Activated naive CD8-positive, alpha-beta T cell (primary cell): ENCODE results near the gene KPNA2.
"Not testable (repeated sequence)": the region's sequence is repeated elsewhere in the genome, so short reads cannot be mapped to it uniquely, and the experiment has no call there.

Source experiments
- H3K27ac Mint-ChIP-seq: one replicate; pipeline ENCODE4 v1.8.0; 2021; ENCODE audit warnings: mixed read lengths
- H3K27me3 Mint-ChIP-seq: one replicate; pipeline ENCODE4 v1.8.0; 2021; ENCODE audit warnings: mixed read lengths
- H3K36me3 Mint-ChIP-seq: one replicate; pipeline ENCODE4 v1.8.0; 2021; ENCODE audit warnings: mixed read lengths
- H3K4me1 Mint-ChIP-seq: one replicate; pipeline ENCODE4 v1.8.0; 2021; ENCODE audit warnings: low read depth, mixed read lengths
- H3K4me3 Mint-ChIP-seq: one replicate; pipeline ENCODE4 v1.8.0; 2021; ENCODE audit warnings: mild to moderate bottlenecking, mixed read lengths
- H3K9me3 Mint-ChIP-seq: one replicate; pipeline ENCODE4 v1.8.0; 2021; ENCODE audit warnings: low read depth, mixed read lengths

KPNA2 gene

DNA sequence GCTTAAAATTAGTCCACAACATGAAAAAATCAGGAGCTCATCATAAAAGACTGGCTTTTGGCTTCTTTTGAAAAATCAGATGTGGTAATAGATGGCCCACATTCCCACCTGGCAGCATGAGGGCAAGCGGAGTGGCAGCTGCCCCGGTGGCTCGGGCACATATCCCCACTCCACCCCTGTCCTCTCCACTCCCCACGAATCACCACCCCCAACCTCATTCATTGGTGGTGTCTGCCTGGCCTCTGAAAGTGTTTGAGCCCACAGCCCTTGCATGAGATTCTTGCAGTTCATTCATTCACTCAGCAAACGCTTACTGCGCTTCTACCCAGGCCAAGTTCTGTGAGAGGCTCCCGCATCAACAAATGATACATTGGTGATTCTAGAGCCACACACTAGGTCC, 29.8 kb downstream of the KPNA2 start:
- H3K36me3 Mint-ChIP-seq, H3K27me3 Mint-ChIP-seq, H3K4me1 Mint-ChIP-seq, H3K4me3 Mint-ChIP-seq, H3K27ac Mint-ChIP-seq, H3K9me3 Mint-ChIP-seq: not testable (repeated sequence)

DNA sequence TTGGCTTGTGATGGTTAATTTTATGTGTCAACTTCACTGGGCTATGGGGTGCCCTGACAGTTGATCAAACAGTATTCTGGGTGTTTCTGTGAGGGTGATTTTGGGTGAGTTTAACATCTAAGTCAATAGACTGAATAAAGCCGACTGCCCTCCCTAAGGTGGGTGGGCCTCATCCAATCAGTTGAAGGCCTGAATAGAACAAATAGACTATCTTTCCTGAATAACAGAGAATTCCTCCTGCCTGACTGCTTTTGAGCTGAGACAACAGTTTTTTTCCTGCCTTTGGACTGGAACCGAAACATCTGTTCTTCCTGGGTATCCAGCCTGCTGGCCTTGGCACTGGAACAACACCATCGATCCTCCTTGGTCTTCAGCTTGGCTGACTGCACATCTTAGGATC, 33.0 kb downstream of the KPNA2 start:
- H3K36me3 Mint-ChIP-seq, H3K4me3 Mint-ChIP-seq, H3K9me3 Mint-ChIP-seq, H3K27ac Mint-ChIP-seq, H3K4me1 Mint-ChIP-seq, H3K27me3 Mint-ChIP-seq: not testable (repeated sequence)

DNA sequence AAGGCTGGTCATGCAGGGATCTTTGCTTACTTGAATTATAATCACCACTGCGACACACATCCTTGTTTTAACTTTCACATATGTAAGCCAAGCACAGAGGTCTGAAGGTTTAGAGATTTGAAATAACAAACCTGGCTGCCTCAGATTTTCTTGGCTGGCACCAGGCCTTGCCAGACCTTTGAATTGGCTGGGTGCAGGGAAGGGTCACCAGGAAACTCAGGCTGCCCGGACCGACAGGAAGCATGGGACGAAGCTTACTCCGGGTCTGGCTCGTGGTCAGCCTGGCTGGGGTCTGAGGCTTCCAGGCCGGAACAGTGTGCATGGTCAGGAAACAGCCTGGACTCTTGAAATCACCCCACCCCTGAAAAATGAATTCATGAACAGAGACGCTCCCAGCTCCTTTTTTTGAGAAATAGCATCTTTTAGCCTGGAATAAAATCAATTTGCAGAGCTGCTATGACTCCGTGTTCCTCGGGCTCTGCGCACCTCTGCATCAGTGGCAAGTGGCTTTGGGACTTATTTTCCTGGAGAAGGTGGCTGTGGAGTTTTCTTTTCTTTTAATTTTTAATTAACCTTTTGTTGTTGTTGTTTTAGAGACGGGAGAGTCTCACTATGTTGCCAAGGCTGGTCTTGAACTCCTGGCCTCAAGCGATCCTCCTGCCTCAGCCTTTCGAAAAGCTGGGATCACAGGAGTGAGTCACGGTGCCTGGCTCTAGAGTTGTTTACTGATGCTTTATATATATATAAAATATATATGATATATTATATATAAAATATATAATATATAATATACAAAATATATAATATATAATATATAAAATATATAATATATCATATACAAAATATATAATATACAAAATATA, 35.3 kb downstream of the KPNA2 start:
- H3K4me3 Mint-ChIP-seq, H3K27me3 Mint-ChIP-seq, H3K9me3 Mint-ChIP-seq, H3K4me1 Mint-ChIP-seq, H3K27ac Mint-ChIP-seq, H3K36me3 Mint-ChIP-seq: not testable (repeated sequence)

DNA sequence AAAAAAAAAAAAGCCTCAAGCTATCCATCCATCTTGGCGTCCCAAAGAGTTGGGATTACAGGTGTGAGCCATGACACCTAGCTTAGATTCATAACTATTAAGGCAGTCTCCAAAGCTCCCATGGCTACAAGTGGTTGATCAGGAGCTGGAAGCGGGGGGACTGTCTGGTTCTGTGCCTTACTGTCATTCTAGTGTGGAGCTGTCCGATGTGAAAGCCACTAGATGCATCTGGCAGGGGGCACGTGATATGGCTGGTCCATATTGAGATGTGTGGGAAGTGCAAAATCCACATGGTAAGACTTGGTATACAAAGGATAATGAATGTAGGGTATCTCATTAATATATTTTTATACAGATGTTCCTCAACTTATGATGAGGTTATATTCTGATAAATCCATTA, 38.7 kb downstream of the KPNA2 start:
- Mint-ChIP-seq H3K4me1 (no peaks in the 10 kb centered on the region), H3K4me3 (no peak overlapping the region), H3K27me3 (no peaks in the 10 kb centered on the region), H3K36me3 (no peaks in the 10 kb centered on the region), H3K27ac (no peak overlapping the region), H3K9me3 (no peaks in the 10 kb centered on the region)

DNA sequence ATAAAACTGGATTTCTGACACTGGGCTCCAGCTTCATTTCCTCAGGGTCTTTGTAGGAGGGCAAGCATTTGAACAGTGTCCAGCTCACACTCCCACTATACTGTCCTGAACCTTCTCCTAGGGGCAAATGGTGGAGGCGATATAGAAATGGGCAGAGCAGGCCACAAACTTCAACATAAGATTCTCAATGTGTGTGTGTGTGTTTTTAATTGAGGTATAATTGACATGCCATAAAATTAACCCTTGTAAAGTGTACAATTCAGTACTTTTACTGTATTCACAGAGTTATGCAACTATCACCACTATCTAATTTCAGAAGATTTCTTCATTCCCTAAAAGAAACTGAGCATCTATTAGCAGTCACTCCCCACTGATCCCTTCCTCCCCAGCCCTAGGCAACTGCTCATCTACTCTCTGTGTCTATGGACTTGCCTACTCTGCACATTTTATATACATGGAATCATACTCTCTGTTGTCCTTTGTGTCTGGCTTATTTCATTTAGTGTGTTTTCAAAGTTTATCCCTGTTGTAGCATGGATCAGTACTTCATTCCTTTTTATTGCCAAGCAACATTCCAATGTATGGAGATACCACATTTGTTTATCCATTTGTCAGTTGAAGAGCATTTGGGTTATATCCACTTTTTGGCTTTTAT, 40.5 kb downstream of the KPNA2 start:
- H3K9me3 Mint-ChIP-seq, H3K4me1 Mint-ChIP-seq, H3K36me3 Mint-ChIP-seq, H3K27ac Mint-ChIP-seq, H3K4me3 Mint-ChIP-seq, H3K27me3 Mint-ChIP-seq: not testable (repeated sequence)

DNA sequence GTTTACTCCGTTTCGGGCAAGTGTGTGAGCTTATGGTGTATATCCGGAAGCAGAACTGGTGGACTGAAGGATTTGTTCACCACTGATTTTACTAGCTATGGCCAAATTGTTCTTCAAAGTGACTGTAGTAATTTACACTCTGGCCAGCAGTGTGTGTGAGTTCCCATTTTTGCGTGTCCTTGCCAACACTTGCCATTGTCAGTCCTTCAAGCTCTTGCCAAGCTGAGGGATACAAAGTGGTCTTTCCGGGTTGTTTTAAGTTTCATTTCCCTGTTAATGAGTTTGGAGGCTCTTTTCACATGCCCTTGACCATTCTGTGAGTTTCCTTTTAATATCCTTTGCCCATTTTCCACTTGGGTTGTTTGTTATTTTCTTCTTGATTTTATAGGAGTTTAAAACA, 42.0 kb downstream of the KPNA2 start:
- not testable (repeated sequence) for H3K27ac Mint-ChIP-seq, H3K4me3 Mint-ChIP-seq, H3K9me3 Mint-ChIP-seq, H3K36me3 Mint-ChIP-seq, H3K4me1 Mint-ChIP-seq, H3K27me3 Mint-ChIP-seq

DNA sequence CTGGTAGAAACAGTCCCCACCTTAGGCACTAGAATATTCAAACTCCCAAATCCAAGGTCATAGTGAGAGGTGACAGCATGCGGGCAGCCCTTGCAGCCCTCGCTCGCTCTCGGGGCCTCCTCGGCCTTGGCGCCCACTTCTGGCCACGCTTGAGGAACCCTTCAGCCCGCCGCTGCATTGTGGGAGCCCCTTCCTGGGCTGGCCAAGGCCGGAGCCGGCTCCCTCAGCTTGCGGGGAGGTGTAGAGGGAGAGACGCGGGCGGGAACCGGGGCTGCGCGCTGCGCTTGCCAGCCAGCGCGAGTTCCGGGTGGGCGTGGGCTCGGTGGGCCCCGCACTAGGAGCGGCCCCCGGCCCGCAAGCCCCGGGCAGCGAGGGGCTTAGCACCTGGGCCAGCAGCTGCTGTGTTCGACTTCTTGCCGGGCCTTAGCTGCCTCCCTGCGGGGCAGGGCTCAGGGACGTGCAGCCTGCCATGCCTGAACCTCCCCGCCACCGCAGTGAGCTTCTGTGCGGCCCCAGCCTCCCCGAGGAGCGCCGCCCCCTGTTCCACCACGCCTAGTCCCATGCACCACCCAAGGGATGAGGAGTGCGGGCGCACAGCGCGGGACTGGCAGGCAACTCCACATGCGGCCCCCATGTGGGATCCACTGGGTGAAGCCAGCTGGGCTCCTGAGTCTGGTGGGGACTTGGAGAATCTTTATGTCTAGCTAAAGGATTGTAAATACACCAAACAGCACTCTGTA, 45.0 kb downstream of the KPNA2 start:
- H3K27me3 Mint-ChIP-seq: no peaks in the 10 kb centered on the region
- H3K9me3 Mint-ChIP-seq: no peaks in the 10 kb centered on the region

DNA sequence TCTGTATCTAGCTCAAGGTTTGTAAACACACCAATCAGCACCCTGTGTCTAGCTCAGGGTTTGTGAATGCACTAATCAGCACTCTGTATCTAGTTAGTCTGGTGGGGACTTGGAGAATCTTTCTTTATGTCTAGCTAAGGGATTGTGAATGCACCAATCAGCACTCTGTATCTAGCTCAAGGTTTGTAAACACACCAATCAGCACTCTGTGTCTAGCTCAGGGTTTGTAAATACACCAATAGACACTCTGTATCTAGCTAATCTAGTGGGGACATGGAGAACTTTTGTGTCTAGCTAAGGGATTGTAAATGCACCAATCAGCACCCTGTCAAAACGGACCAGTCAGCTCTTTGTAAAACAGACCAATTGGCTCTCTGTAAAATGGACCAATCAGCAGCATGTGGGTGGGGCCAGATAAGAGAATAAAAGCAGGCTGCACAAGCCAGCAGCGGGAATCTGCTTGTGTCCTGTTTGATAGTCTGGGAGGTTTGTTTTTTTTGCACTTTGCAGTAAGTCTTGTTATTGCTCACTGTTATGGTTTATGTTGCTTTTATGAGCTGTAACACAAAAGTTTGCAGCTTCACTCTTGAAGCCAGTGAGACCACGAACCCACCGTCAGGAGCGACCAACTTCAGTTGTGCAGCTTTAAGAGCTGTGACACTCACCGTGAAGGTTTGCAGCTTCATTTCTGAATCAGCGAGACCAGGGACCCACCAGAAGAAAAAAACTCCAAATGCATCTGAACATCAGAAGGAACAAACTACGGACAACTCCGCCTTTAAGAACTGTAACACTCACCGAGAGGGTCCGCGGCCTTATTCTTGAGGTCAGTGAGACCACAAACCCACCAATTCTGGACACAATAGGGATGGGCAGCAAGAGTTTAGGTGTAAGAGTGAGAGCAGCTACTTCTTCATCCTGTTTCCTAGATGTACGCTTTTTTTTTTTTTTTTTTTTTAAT, 46.0 kb downstream of the KPNA2 start:
- H3K27ac Mint-ChIP-seq, H3K9me3 Mint-ChIP-seq, H3K4me3 Mint-ChIP-seq, H3K27me3 Mint-ChIP-seq, H3K36me3 Mint-ChIP-seq: not testable (repeated sequence)
- H3K4me1 Mint-ChIP-seq: peaks cover 19% of the 10 kb centered on the region

More for the DNA sequence above, 45.0 kb downstream of the KPNA2 start:
- Mint-ChIP-seq H3K4me3 (no peak overlapping the region), H3K36me3 (peaks cover 2% of the 10 kb centered on the region), H3K4me1 (peaks cover 9% of the 10 kb centered on the region), H3K27ac (no peak overlapping the region)

DNA sequence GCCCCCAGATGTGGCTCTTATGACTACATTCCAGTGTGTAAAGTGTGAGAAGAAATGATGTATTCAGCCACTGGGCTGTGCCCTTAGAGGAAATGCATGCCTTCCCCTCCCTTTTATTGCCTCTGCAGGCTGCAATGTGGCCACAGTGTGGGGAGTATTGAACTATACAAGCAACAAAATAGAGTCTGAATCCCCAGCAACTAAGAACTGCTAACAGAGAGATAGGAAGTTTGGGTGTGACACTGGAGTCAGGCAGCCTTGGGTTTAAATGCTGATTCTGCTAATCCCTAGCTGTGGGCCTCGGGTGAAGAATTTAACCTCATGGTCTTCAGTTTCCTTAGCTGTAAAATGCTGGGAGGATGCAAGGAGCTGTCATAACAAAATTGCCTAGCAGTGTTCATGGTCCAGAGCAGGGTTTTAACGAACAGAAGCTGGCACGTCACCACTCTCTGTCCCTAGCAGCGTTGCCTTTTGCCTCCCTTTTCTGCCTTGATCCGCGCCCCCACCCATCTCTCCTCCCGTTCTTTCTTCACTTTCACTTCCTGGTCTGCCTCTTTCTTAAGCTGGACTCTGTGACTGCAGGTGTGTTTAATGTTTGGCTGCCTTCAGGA, 50.3 kb downstream of the KPNA2 start:
- Mint-ChIP-seq H3K27me3 (no peaks in the 10 kb centered on the region), H3K36me3 (peaks cover 2% of the 10 kb centered on the region), H3K27ac (peak overlapping the region; percentile 34), H3K9me3 (no peaks in the 10 kb centered on the region), H3K4me1 (peaks cover 52% of the 10 kb centered on the region), H3K4me3 (peak overlapping the region; percentile 73)

DNA sequence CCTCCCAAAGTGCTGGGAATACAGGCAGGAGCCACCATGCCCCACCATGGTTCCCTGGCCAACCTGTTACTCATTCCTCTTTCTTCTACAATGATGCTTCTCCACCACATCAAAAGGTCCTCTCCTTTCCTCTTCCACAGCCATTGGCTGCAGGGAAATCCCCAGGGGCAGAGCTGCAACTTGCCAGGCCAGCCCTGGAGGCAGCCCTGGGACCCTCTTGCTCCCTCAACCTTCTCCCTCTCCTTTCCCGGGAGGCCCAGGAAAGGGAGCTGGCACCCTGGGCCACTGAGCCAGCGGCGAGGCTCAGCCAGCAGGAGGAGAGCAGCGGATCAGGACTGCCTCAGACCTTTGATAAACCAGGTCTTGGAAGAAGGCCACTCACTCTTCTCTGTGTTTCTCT, 51.1 kb downstream of the KPNA2 start:
- not testable (repeated sequence) for H3K9me3 Mint-ChIP-seq, H3K36me3 Mint-ChIP-seq, H3K27me3 Mint-ChIP-seq
- H3K4me3 Mint-ChIP-seq: peak overlapping the region; percentile 73
- H3K27ac Mint-ChIP-seq: peak overlapping the region; percentile 73
- H3K4me1 Mint-ChIP-seq: peaks cover 55% of the 10 kb centered on the region

DNA sequence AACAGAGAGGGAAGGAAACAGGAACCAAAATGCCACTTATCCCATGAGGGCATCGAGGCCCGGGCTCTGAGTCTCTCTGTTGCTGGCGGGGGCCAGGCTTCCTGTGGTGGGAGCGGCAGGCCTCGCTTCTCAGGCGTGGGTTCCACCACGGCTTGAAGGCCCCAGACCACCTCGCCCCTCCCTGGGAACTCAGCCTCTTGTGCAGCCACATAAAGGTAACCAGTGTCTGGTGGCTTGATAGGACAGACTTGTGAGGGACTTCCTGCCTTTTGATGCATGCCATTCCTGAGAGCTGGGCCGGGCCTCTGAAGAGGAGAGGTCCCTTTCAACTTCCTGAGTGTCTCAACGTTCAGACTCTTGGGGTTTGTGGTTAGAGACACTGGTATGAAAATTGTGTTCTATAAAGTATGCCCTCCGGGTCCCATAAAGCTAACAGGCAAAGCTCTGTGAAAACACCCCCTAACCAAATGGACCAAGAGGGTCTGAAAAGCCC, 51.6 kb downstream of the KPNA2 start:
- not testable (repeated sequence) for H3K36me3 Mint-ChIP-seq, H3K27me3 Mint-ChIP-seq, H3K9me3 Mint-ChIP-seq
- Mint-ChIP-seq H3K4me3 (peak overlapping the region; percentile 73), H3K27ac (peak overlapping the region; percentile 73), H3K4me1 (peaks cover 52% of the 10 kb centered on the region)

DNA sequence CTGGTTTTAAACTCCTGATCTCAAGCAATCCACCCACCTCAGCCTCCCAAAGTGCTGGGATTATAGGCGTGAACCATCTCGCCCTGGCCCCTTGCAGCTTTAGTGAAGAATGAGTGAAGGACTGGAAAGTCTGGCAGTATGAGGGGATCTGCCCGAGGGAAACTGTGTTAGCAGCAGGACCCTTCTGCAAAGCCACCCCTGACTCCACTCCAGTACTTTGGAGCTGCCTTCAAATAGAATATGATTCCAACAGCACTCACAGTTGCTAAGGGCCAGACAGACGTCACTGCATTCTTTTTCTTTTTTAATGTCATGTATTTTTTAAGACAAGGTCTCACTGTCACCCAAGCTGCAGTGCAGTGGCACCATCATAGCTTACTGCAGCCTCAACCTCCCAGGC, 52.3 kb downstream of the KPNA2 start:
- H3K9me3 Mint-ChIP-seq: no peaks in the 10 kb centered on the region
- H3K4me1 Mint-ChIP-seq: peaks cover 52% of the 10 kb centered on the region
- H3K36me3 Mint-ChIP-seq: no peaks in the 10 kb centered on the region
- H3K4me3 Mint-ChIP-seq: peak overlapping the region; percentile 35
- no peaks in the 10 kb centered on the region for H3K27me3 Mint-ChIP-seq
- H3K27ac Mint-ChIP-seq: no peak overlapping the region

DNA sequence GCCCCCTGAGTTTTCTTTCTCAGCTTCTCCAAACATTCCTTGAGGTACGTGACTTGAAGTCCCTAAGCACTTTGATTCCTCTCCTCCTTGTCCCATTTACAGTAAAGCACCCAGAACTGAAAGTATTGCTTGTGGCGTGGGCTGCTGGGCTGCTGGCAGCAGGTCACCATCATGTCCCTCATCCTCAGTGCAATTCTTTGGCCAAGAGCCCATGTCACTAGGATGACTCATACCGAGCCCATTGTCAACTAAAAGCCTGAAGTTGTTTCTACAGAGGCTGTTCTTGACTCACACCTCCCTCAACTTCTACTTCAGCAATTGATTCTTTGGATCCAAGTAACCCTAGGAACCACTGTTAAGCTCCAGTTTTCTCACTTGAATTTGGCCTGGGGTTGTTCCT, 54.3 kb downstream of the KPNA2 start:
- Mint-ChIP-seq H3K4me1 (peaks cover 52% of the 10 kb centered on the region), H3K4me3 (no peak overlapping the region), H3K9me3 (no peaks in the 10 kb centered on the region), H3K36me3 (no peaks in the 10 kb centered on the region), H3K27me3 (no peaks in the 10 kb centered on the region), H3K27ac (no peak overlapping the region)

DNA sequence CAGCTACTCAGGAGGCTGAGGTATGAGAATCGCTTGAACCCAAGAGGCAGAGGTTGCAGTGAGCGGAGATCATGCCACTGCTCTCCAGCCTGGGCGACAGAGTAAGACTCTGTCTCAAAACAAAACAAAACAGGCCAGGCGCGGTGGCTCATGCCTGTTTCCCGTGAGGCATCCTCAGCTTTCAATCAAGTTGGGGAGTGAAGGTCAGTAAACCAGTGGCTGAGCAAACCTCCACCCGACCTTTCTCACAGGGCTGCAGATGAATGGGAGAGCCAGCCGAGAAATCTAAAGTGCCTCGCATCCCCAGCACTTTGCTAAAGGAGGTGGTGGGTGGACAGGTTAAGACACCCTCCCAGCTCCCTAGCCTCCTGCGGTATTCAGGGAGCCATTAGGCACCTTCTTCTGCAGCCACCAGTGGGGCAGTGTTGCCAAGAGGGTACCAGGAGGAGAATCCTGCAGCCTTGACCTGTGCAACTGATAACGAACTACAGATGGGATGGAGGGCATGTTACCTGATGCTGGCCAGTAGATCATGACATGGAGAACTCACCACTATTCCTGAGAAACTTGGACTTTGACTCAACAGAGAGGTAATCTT, 59.0 kb downstream of the KPNA2 start:
- Mint-ChIP-seq H3K4me3 (no peak overlapping the region), H3K4me1 (peaks cover 10% of the 10 kb centered on the region), H3K27ac (no peak overlapping the region), H3K27me3 (no peaks in the 10 kb centered on the region), H3K9me3 (no peaks in the 10 kb centered on the region), H3K36me3 (no peaks in the 10 kb centered on the region)
